Measurements from ENCODE around the gene GNAT3. TPM values are rescaled to one million over a fixed set of nuclear protein-coding genes. Genes with fewer than 3 reads are reported as not detected.

GNAT3 gene
- total RNA-seq, 1 experiment from 2014 or later, result not detected

DNA sequence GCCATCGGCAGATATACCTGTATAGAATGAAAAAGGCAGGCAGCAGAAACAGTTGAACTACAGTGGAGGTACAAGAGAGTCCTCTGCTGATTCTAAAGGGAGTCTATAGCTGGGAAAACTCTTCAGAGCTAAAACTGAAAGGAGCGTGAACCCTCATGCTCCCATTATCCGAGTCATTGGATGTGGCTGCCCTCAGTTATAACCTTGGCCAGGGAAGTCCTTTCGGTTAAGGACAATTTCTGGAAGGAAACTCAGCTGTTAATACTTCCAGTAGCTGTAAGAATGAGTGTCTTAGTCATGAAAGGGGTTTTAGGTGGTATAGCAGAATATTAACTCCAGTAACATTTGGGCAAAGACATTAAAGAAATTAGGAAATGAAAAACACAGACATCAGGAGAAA is 14.6 kb upstream of the GNAT3 start (continued):
- TF ChIP-seq YY1 (IDR thresholded peaks at IDR 0.05; ENCODE audit: extremely low read depth, insufficient replicate concordance, low read depth, low read length), result no peak
- no peak for TF ChIP-seq ZFX (IDR thresholded peaks at IDR 0.05)
- no peak for TF ChIP-seq SIN3A (IDR thresholded peaks at IDR 0.05; ENCODE audit: low read depth)
- TF ChIP-seq, protein P1, sequence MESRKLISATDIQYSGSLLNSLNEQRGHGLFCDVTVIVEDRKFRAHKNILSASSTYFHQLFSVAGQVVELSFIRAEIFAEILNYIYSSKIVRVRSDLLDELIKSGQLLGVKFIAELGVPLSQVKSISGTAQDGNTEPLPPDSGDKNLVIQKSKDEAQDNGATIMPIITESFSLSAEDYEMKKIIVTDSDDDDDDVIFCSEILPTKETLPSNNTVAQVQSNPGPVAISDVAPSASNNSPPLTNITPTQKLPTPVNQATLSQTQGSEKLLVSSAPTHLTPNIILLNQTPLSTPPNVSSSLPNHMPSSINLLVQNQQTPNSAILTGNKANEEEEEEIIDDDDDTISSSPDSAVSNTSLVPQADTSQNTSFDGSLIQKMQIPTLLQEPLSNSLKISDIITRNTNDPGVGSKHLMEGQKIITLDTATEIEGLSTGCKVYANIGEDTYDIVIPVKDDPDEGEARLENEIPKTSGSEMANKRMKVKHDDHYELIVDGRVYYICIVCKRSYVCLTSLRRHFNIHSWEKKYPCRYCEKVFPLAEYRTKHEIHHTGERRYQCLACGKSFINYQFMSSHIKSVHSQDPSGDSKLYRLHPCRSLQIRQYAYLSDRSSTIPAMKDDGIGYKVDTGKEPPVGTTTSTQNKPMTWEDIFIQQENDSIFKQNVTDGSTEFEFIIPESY (IDR thresholded peaks at IDR 0.05; ENCODE audit: extremely low read depth, insufficient replicate concordance, low read length), result no peak
- TF ChIP-seq, protein P2, sequence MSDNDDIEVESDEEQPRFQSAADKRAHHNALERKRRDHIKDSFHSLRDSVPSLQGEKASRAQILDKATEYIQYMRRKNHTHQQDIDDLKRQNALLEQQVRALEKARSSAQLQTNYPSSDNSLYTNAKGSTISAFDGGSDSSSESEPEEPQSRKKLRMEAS (IDR thresholded peaks at IDR 0.05), result no peak

DNA sequence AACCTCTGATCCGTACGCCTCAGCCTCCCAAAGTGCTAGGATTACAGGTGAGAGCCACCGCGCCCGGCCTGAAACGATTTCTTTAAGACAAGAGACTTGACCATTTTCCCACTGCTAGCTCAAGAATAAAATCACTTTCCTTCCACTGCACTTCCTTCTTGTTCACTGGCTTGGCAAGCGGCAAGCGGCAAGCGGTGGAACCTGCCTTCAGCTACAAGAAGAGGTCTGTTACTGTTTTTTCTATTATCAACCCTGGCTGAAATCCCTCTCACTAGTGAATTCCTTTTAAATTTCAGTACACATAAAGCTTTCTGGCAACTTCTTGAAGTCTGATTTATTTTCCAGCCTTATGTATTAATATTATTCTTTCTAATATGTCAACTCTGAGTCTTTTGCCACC is 12.8 kb upstream of the GNAT3 start:
- DNase-seq (ENCODE audit: low read depth, low spot score) (no peak), ATAC-seq (no peak)
- ChIA-PET CTCF (no interaction called here), POLR2A (no interaction called here), RAD21 (ENCODE audit: low non-redundant PET in 1 of 2, low total read pairs in 2 of 2, uncharacterized antibody in 2 of 2, unreplicated experiment in 2 of 2) (no interaction called here)
- Histone ChIP-seq H3K4me1 (ENCODE audit: control insufficient read depth in 1 of 2, insufficient read depth in 2 of 2, low read length in 2 of 2) (no peaks in the 10 kb centered on the region), H4K20me1 (ENCODE audit: insufficient read depth) (no peaks in the 10 kb centered on the region), H3K4me3 (replicated peaks in 1 of 2; ENCODE audit: low read depth in 1 of 2, low read length in 2 of 2) (no peak overlapping the region), H3K9me2 (ENCODE audit: insufficient read depth) (no peaks in the 10 kb centered on the region), H3K27ac (ENCODE audit: low read depth, low read length) (no peak overlapping the region), H3K9me3 (ENCODE audit: control insufficient read depth in 1 of 2, insufficient read depth in 1 of 2, low read depth in 1 of 2, low read length in 2 of 2) (no peaks in the 10 kb centered on the region), H3K79me2 (ENCODE audit: insufficient read depth, low read length) (no peaks in the 10 kb centered on the region), H3K4me2 (ENCODE audit: low read length) (no peak overlapping the region), H3K36me3 (ENCODE audit: control insufficient read depth in 1 of 2, insufficient read depth in 2 of 2, low read length in 2 of 2) (no peaks in the 10 kb centered on the region), H3K9ac (ENCODE audit: low read length) (no peak overlapping the region), H3K27me3 (ENCODE audit: insufficient read depth, low read length) (no peaks in the 10 kb centered on the region), H2AFZ (ENCODE audit: low read depth, low read length, poor library complexity, severe bottlenecking) (no peak overlapping the region)
- intact Hi-C loops (cut with micrococcal nuclease), result no loop called here
- BruUV-seq (replicated peaks), result no TSS peak
- TF ChIP-seq, protein P2 (IDR thresholded peaks at IDR 0.05), result no peak
- no peak for TF ChIP-seq ZFX (IDR thresholded peaks at IDR 0.05)
- TF ChIP-seq FOSL1 (IDR thresholded peaks at IDR 0.05; ENCODE audit: low read depth), result no peak
- no peak for TF ChIP-seq SIN3A (IDR thresholded peaks at IDR 0.05; ENCODE audit: low read depth)
- no peak for TF ChIP-seq ZNF274 (IDR thresholded peaks at IDR 0.05; ENCODE audit: low read depth, low read length)
- TF ChIP-seq YY1 (IDR thresholded peaks at IDR 0.05; ENCODE audit: extremely low read depth, insufficient replicate concordance, low read depth, low read length), result no peak
- no peak for TF ChIP-seq EZH2phosphoT487 (IDR thresholded peaks at IDR 0.05; ENCODE audit: borderline replicate concordance)
- TF ChIP-seq RAD21 (IDR thresholded peaks at IDR 0.05; ENCODE audit: low read depth), result no peak
- TF ChIP-seq SRF (IDR thresholded peaks at IDR 0.05; ENCODE audit: low read depth), result no peak
- no peak for TF ChIP-seq SP1 (IDR thresholded peaks at IDR 0.05; ENCODE audit: low read depth)
- no peak for TF ChIP-seq EGR1 (IDR thresholded peaks at IDR 0.05; ENCODE audit: low read depth)
- TF ChIP-seq, protein P3, sequence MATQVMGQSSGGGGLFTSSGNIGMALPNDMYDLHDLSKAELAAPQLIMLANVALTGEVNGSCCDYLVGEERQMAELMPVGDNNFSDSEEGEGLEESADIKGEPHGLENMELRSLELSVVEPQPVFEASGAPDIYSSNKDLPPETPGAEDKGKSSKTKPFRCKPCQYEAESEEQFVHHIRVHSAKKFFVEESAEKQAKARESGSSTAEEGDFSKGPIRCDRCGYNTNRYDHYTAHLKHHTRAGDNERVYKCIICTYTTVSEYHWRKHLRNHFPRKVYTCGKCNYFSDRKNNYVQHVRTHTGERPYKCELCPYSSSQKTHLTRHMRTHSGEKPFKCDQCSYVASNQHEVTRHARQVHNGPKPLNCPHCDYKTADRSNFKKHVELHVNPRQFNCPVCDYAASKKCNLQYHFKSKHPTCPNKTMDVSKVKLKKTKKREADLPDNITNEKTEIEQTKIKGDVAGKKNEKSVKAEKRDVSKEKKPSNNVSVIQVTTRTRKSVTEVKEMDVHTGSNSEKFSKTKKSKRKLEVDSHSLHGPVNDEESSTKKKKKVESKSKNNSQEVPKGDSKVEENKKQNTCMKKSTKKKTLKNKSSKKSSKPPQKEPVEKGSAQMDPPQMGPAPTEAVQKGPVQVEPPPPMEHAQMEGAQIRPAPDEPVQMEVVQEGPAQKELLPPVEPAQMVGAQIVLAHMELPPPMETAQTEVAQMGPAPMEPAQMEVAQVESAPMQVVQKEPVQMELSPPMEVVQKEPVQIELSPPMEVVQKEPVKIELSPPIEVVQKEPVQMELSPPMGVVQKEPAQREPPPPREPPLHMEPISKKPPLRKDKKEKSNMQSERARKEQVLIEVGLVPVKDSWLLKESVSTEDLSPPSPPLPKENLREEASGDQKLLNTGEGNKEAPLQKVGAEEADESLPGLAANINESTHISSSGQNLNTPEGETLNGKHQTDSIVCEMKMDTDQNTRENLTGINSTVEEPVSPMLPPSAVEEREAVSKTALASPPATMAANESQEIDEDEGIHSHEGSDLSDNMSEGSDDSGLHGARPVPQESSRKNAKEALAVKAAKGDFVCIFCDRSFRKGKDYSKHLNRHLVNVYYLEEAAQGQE (IDR thresholded peaks at IDR 0.05; ENCODE audit: low read depth), result no peak
- TF ChIP-seq, protein P1 (IDR thresholded peaks at IDR 0.05; ENCODE audit: extremely low read depth, insufficient replicate concordance, low read length), result no peak
- TF ChIP-seq CEBPB (IDR thresholded peaks at IDR 0.05; ENCODE audit: low read depth), result no peak
- TF ChIP-seq EZH2 (IDR thresholded peaks at IDR 0.05), result no peak
- TF ChIP-seq TCF7L2 (IDR thresholded peaks at IDR 0.05; ENCODE audit: borderline replicate concordance, extremely low read depth, insufficient read depth, insufficient read length), result no peak
- no peak for TF ChIP-seq POLR2A (IDR thresholded peaks at IDR 0.05; ENCODE audit: borderline replicate concordance, extremely low read depth, insufficient read depth, insufficient read length)

Data from HCT116 (cell line).